ENCODE measurements around the gene CYP2C9. TPM values are rescaled to one million over a fixed set of nuclear protein-coding genes. Genes with fewer than 3 reads are reported as not detected.
"Not testable (repeated sequence)": the region's sequence is repeated elsewhere in the genome, so short reads cannot be mapped to it uniquely, and the experiment has no call there.

Gene CYP2C9
- total RNA-seq, 1 donor from 2014 or later: not detected

- no peak overlapping the region for H3K27ac Mint-ChIP-seq (ENCODE audit: unreplicated experiment)
- no peak for DNase-seq (ENCODE audit: low spot score)
- TF ChIP-seq CTCF (IDR thresholded peaks at IDR 0.05; ENCODE audit: unreplicated experiment): no peak
- peaks cover 2% of the 10 kb centered on the region for H3K27me3 Mint-ChIP-seq (ENCODE audit: unreplicated experiment)
- no peaks in the 10 kb centered on the region for H3K36me3 Mint-ChIP-seq (ENCODE audit: low read depth, unreplicated experiment)
- no peak overlapping the region for H3K4me3 Mint-ChIP-seq (ENCODE audit: unreplicated experiment)
- no peaks in the 10 kb centered on the region for H3K4me1 Mint-ChIP-seq (ENCODE audit: unreplicated experiment)
- H3K9me3 Mint-ChIP-seq (ENCODE audit: unreplicated experiment): no peaks in the 10 kb centered on the region
Measured at GRCh38 chr10:94902570-94902969, 35.9 kb upstream of the CYP2C9 start.

GRCh38 chr10:94904506-94905148 lies 33.8 kb upstream of the CYP2C9 start:
- DNase-seq (ENCODE audit: low spot score); H3K27ac Mint-ChIP-seq (ENCODE audit: unreplicated experiment); H3K9me3 Mint-ChIP-seq (ENCODE audit: unreplicated experiment); H3K36me3 Mint-ChIP-seq (ENCODE audit: low read depth, unreplicated experiment); H3K4me3 Mint-ChIP-seq (ENCODE audit: unreplicated experiment); H3K27me3 Mint-ChIP-seq (ENCODE audit: unreplicated experiment); H3K4me1 Mint-ChIP-seq (ENCODE audit: unreplicated experiment): not testable (repeated sequence)

GRCh38 chr10:94916423-94916822 lies 22.0 kb upstream of the CYP2C9 start:
- no peaks in the 10 kb centered on the region for H3K27me3 Mint-ChIP-seq (ENCODE audit: unreplicated experiment)
- H3K27ac Mint-ChIP-seq (ENCODE audit: unreplicated experiment): no peak overlapping the region
- H3K4me3 Mint-ChIP-seq (ENCODE audit: unreplicated experiment): no peak overlapping the region

GRCh38 chr10:94936721-94937120 lies 1.7 kb upstream of the CYP2C9 start:
- TF ChIP-seq CTCF (IDR thresholded peaks at IDR 0.05; ENCODE audit: unreplicated experiment): no peak
- no peaks in the 10 kb centered on the region for H3K4me1 Mint-ChIP-seq (ENCODE audit: unreplicated experiment)

More at GRCh38 chr10:94916423-94916822, 22.0 kb upstream of the CYP2C9 start:
- peaks cover 4% of the 10 kb centered on the region for H3K36me3 Mint-ChIP-seq (ENCODE audit: low read depth, unreplicated experiment)
- no peaks in the 10 kb centered on the region for H3K4me1 Mint-ChIP-seq (ENCODE audit: unreplicated experiment)
- no peaks in the 10 kb centered on the region for H3K9me3 Mint-ChIP-seq (ENCODE audit: unreplicated experiment)
- DNase-seq (ENCODE audit: low spot score): no peak
- no peak for TF ChIP-seq CTCF (IDR thresholded peaks at IDR 0.05; ENCODE audit: unreplicated experiment)

GRCh38 chr10:94943432-94944103 lies 5.1 kb downstream of the CYP2C9 start:
- not testable (repeated sequence) for H3K27me3 Mint-ChIP-seq (ENCODE audit: unreplicated experiment); H3K4me3 Mint-ChIP-seq (ENCODE audit: unreplicated experiment); H3K9me3 Mint-ChIP-seq (ENCODE audit: unreplicated experiment); H3K4me1 Mint-ChIP-seq (ENCODE audit: unreplicated experiment); DNase-seq (ENCODE audit: low spot score); H3K27ac Mint-ChIP-seq (ENCODE audit: unreplicated experiment); H3K36me3 Mint-ChIP-seq (ENCODE audit: low read depth, unreplicated experiment)

More at GRCh38 chr10:94936721-94937120, 1.7 kb upstream of the CYP2C9 start:
- no peak for DNase-seq (ENCODE audit: low spot score)
- Mint-ChIP-seq H3K27me3 (ENCODE audit: unreplicated experiment) (no peaks in the 10 kb centered on the region), H3K27ac (ENCODE audit: unreplicated experiment) (no peak overlapping the region), H3K4me3 (ENCODE audit: unreplicated experiment) (no peak overlapping the region), H3K9me3 (ENCODE audit: unreplicated experiment) (no peaks in the 10 kb centered on the region), H3K36me3 (ENCODE audit: low read depth, unreplicated experiment) (no peaks in the 10 kb centered on the region)

GRCh38 chr10:94946181-94946580 lies 7.7 kb downstream of the CYP2C9 start:
- DNase-seq (ENCODE audit: low spot score); H3K4me3 Mint-ChIP-seq (ENCODE audit: unreplicated experiment); H3K9me3 Mint-ChIP-seq (ENCODE audit: unreplicated experiment); H3K4me1 Mint-ChIP-seq (ENCODE audit: unreplicated experiment); H3K27me3 Mint-ChIP-seq (ENCODE audit: unreplicated experiment); H3K36me3 Mint-ChIP-seq (ENCODE audit: low read depth, unreplicated experiment); H3K27ac Mint-ChIP-seq (ENCODE audit: unreplicated experiment): not testable (repeated sequence)
